ENCODE data around the gene KIF2A.

GRCh38 chr5:62419609-62420008 lies 113.6 kb downstream of the KIF2A start:
- TF ChIP-seq CTCF (tag by site-specific recombination; IDR thresholded peaks at IDR 0.05) = no peak
- TF ChIP-seq AEBP2 (tag by site-specific recombination; IDR thresholded peaks at IDR 0.05; ENCODE audit: borderline replicate concordance) = no peak
- no peak for TF ChIP-seq PRDM10 (tag by site-specific recombination; IDR thresholded peaks at IDR 0.05)
- no peak for TF ChIP-seq ZSCAN23 (tag by site-specific recombination; IDR thresholded peaks at IDR 0.05)
- no peak for TF ChIP-seq ZNF830 (tag by site-specific recombination; IDR thresholded peaks at IDR 0.05; ENCODE audit: low read depth)
- TF ChIP-seq HOXD13 (CRISPR knock-in tag; IDR thresholded peaks at IDR 0.05; ENCODE audit: borderline replicate concordance) = no peak
- TF ChIP-seq TCF7L2 (IDR thresholded peaks at IDR 0.05; ENCODE audit: borderline replicate concordance, low read depth, low read length) = no peak
- no peak for TF ChIP-seq ZFP41 (tag by site-specific recombination; IDR thresholded peaks at IDR 0.05; ENCODE audit: borderline replicate concordance)
- no peak for TF ChIP-seq ZNF362 (tag by site-specific recombination; IDR thresholded peaks at IDR 0.05)
- no peak for TF ChIP-seq ZFP37 (tag by site-specific recombination; IDR thresholded peaks at IDR 0.05)
- no peak for TF ChIP-seq ZNF514 (tag by site-specific recombination; IDR thresholded peaks at IDR 0.05)
- no peak for TF ChIP-seq HIC1 (tag by site-specific recombination; IDR thresholded peaks at IDR 0.05)
- no peak for TF ChIP-seq KLF9 (tag by site-specific recombination; IDR thresholded peaks at IDR 0.05; ENCODE audit: low read depth)
